ENCODE data around the gene DNAH1.

The DNAH1 gene

GRCh38 chr3:52447512-52448355, 131.6 kb downstream of the DNAH1 start:
- DNase-seq (ENCODE audit: low spot score): no peak

All from kidney capillary endothelial cell (primary cell).